C1 segment of cervical spinal cord (tissue), 14 donors: ENCODE data around the gene LMF2.
A peak's percentile ranks its signal among the peaks of the same experiment; 100 is the strongest.
"Not testable (repeated sequence)": the region's sequence is repeated elsewhere in the genome, so short reads cannot be mapped to it uniquely, and the experiment has no call there.

ENCODE experiments used
- DNase-seq, 14 donors: peaks; one replicate each; lab custom pipeline; 2025; lab: John Stamatoyannopoulos, UW

Gene LMF2

GRCh38 chr22:50507421-50507990 lies at the start of gene LMF2:
LMF2 (minus strand) TSS chr22:50507702; CDS start chr22:50507675, 27 bp downstream.
- peak in 7 of 14 donors; percentile 91 to 100 (median 99) for DNase-seq

GRCh38 chr22:50556703-50557102 lies 49.2 kb upstream of the LMF2 start:
- DNase-seq = no peak

- DNase-seq = no peak
These were observed 45.8 kb upstream of the LMF2 start for GRCh38 chr22:50553310-50553709.

GRCh38 chr22:50551160-50551752 lies 43.8 kb upstream of the LMF2 start:
- DNase-seq = no peak

GRCh38 chr22:50550395-50550794 lies 42.9 kb upstream of the LMF2 start:
- no peak for DNase-seq

- no peak for DNase-seq
These were observed 41.7 kb upstream of the LMF2 start for GRCh38 chr22:50548921-50549790.

- DNase-seq = no peak
These were observed 40.8 kb upstream of the LMF2 start for GRCh38 chr22:50548040-50548920.

GRCh38 chr22:50547263-50547985 lies 39.9 kb upstream of the LMF2 start:
- no peak for DNase-seq

- DNase-seq = no peak
These were observed 39.1 kb upstream of the LMF2 start for GRCh38 chr22:50546326-50547262.

- no peak for DNase-seq
These were observed 38.2 kb upstream of the LMF2 start, which contains the start of gene KLHDC7B for GRCh38 chr22:50545522-50546325. KLHDC7B (plus strand) TSS chr22:50545899; CDS start chr22:50546244, 345 bp downstream.

- DNase-seq = no peak
These were observed 37.3 kb upstream of the LMF2 start for GRCh38 chr22:50544746-50545253.

GRCh38 chr22:50544078-50544745 lies 36.7 kb upstream of the LMF2 start:
- DNase-seq = peak in 5 of 14 donors; percentile 7 to 54 (median 32)

GRCh38 chr22:50542416-50542927 lies 35.0 kb upstream of the LMF2 start:
- DNase-seq = no peak

- DNase-seq = not testable (repeated sequence)
These were observed 34.1 kb upstream of the LMF2 start for GRCh38 chr22:50541667-50542026.

GRCh38 chr22:50540381-50540780 lies 32.9 kb upstream of the LMF2 start:
- DNase-seq = no peak

GRCh38 chr22:50537765-50538164 lies 30.3 kb upstream of the LMF2 start:
- no peak for DNase-seq

GRCh38 chr22:50536226-50536625 lies 28.7 kb upstream of the LMF2 start:
- no peak for DNase-seq

GRCh38 chr22:50535113-50535512 lies 27.6 kb upstream of the LMF2 start:
- DNase-seq = no peak
